HUES64 (cell line): ENCODE data around the gene MAST3.
"Not testable (repeated sequence)": the region's sequence is repeated elsewhere in the genome, so short reads cannot be mapped to it uniquely, and the experiment has no call there.

Source experiments
- H3K27ac ChIP-seq: 2 replicates; pipeline ENCODE4 v1.7.0; 2013; ENCODE audit warnings: low read depth, low read length, inconsistent platforms
- H3K27me3 ChIP-seq: 2 replicates; pipeline ENCODE4 v1.6.1; 2013; ENCODE audit warnings: mild to moderate bottlenecking, low read length; ENCODE audit not compliant: insufficient read depth
- H3K36me3 ChIP-seq: 2 replicates; pipeline ENCODE4 v1.6.1; 2013; ENCODE audit warnings: mild to moderate bottlenecking, low read length; ENCODE audit not compliant: insufficient read depth
- H3K4me1 ChIP-seq: 2 replicates; pipeline ENCODE4 v1.6.1; 2013; ENCODE audit warnings: mild to moderate bottlenecking, low read length, moderate library complexity; ENCODE audit not compliant: insufficient read depth
- H3K4me3 ChIP-seq: 2 replicates; pipeline ENCODE4 v1.5.1; 2013; ENCODE audit warnings: mild to moderate bottlenecking, low read length, moderate library complexity
- H3K9ac ChIP-seq: 2 replicates; pipeline ENCODE4 v1.6.1; 2013; ENCODE audit warnings: mild to moderate bottlenecking, low read depth, low read length
- H3K9me3 ChIP-seq: 2 replicates; pipeline ENCODE4 v1.6.1; 2013; ENCODE audit warnings: low read depth, low read length; ENCODE audit not compliant: insufficient read depth
- WGBS: fragments of 150-250, 120-280 bp; methylation state at CpG from one replicate; pipeline ENCODE4 v1.1.7; 2013; ENCODE audit warnings: missing lambda C conversion rate; 5-methylcytosine and 5-hydroxymethylcytosine counted together

The MAST3 gene

GRCh38 chr19:18089096-18089541 lies 8.5 kb upstream of the MAST3 start:
- not testable (repeated sequence) for H3K27me3 ChIP-seq, H3K4me3 ChIP-seq, H3K4me1 ChIP-seq, H3K36me3 ChIP-seq, H3K9me3 ChIP-seq, H3K27ac ChIP-seq, H3K9ac ChIP-seq
- WGBS, result 91% methylated on average over 11 of the region's 11 CpGs

- no peaks in the 10 kb centered on the region for H3K27me3 ChIP-seq
- H3K4me1 ChIP-seq, result no peaks in the 10 kb centered on the region
- 91% methylated on average over 5 of the region's 5 CpGs for WGBS
- no peaks in the 10 kb centered on the region for H3K36me3 ChIP-seq
- H3K4me3 ChIP-seq, result no peak overlapping the region
- no peak overlapping the region for H3K27ac ChIP-seq
- no peak overlapping the region for H3K9ac ChIP-seq
- H3K9me3 ChIP-seq, result no peaks in the 10 kb centered on the region
These were observed 7.9 kb upstream of the MAST3 start for GRCh38 chr19:18089726-18090125.

- WGBS, result 91% methylated on average over 12 of the region's 12 CpGs
- Histone ChIP-seq H3K9ac (no peak overlapping the region), H3K4me1 (no peaks in the 10 kb centered on the region), H3K4me3 (no peak overlapping the region), H3K9me3 (no peaks in the 10 kb centered on the region), H3K27me3 (no peaks in the 10 kb centered on the region), H3K36me3 (no peaks in the 10 kb centered on the region), H3K27ac (no peak overlapping the region)
These were observed 6.9 kb upstream of the MAST3 start for GRCh38 chr19:18090545-18091216.

- Histone ChIP-seq H3K27ac (no peak overlapping the region), H3K9me3 (no peaks in the 10 kb centered on the region), H3K9ac (no peak overlapping the region), H3K36me3 (no peaks in the 10 kb centered on the region), H3K27me3 (no peaks in the 10 kb centered on the region), H3K4me3 (no peak overlapping the region), H3K4me1 (no peaks in the 10 kb centered on the region)
- 83% methylated on average over 12 of the region's 12 CpGs for WGBS
These were observed 6.4 kb upstream of the MAST3 start for GRCh38 chr19:18091217-18091608.

- H3K9ac ChIP-seq, result no peak overlapping the region
- WGBS, result 81% methylated on average over 5 of the region's 6 CpGs
- peaks cover 5% of the 10 kb centered on the region; the same call in 1 of the 2 replicates for H3K4me1 ChIP-seq
- H3K9me3 ChIP-seq, result no peaks in the 10 kb centered on the region
- H3K4me3 ChIP-seq, result no peak overlapping the region
- H3K27ac ChIP-seq, result no peak overlapping the region
- H3K27me3 ChIP-seq, result peaks cover 9% of the 10 kb centered on the region
- H3K36me3 ChIP-seq, result no peaks in the 10 kb centered on the region
These were observed 4.0 kb upstream of the MAST3 start for GRCh38 chr19:18093439-18094161.

GRCh38 chr19:18096258-18096657 lies 1.3 kb upstream of the MAST3 start:
- H3K36me3 ChIP-seq, result no peaks in the 10 kb centered on the region
- H3K9me3 ChIP-seq, result no peaks in the 10 kb centered on the region
- H3K4me3 ChIP-seq, result no peak overlapping the region
- H3K27me3 ChIP-seq, result peaks cover 20% of the 10 kb centered on the region
- H3K27ac ChIP-seq, result no peak overlapping the region
- no peak overlapping the region for H3K9ac ChIP-seq
- H3K4me1 ChIP-seq, result peaks cover 8% of the 10 kb centered on the region
- WGBS, result 90% methylated on average over 2 of the region's 2 CpGs

GRCh38 chr19:18097993-18098890 lies 664 bp downstream of the MAST3 start:
- 48% methylated on average over 20 of the region's 22 CpGs for WGBS
- no peak overlapping the region for H3K27ac ChIP-seq
- H3K9me3 ChIP-seq, result no peaks in the 10 kb centered on the region
- 0 out of 2 replicates have a peak overlapping the region, but pooled peaks have one; percentile 21 for H3K9ac ChIP-seq
- peaks cover 20% of the 10 kb centered on the region for H3K27me3 ChIP-seq
- H3K4me3 ChIP-seq, result peak overlapping the region; percentile 58
- peaks cover 8% of the 10 kb centered on the region for H3K4me1 ChIP-seq
- no peaks in the 10 kb centered on the region for H3K36me3 ChIP-seq

GRCh38 chr19:18098891-18099622 lies 1.5 kb downstream of the MAST3 start:
- H3K4me1 ChIP-seq, result peaks cover 8% of the 10 kb centered on the region
- peak overlapping the region; percentile 38 for H3K4me3 ChIP-seq
- 17% methylated on average over 34 of the region's 34 CpGs for whole genome bisulfite sequencing
- no peaks in the 10 kb centered on the region for H3K36me3 ChIP-seq
- H3K27ac ChIP-seq, result no peak overlapping the region
- H3K9me3 ChIP-seq, result no peaks in the 10 kb centered on the region
- H3K9ac ChIP-seq, result no peak overlapping the region
- H3K27me3 ChIP-seq, result peaks cover 20% of the 10 kb centered on the region

GRCh38 chr19:18099623-18099995 lies 2.0 kb downstream of the MAST3 start:
- Histone ChIP-seq H3K4me3 (no peak overlapping the region), H3K9ac (no peak overlapping the region)
- WGBS, result 82% methylated on average over 8 of the region's 8 CpGs

GRCh38 chr19:18100710-18101109 lies 3.1 kb downstream of the MAST3 start:
- Histone ChIP-seq H3K9me3 (no peaks in the 10 kb centered on the region), H3K4me1 (peaks cover 8% of the 10 kb centered on the region), H3K27ac (no peak overlapping the region), H3K4me3 (peak overlapping the region; percentile 41), H3K27me3 (peaks cover 20% of the 10 kb centered on the region), H3K9ac (no peak overlapping the region), H3K36me3 (no peaks in the 10 kb centered on the region)
- WGBS, result 30% methylated on average over 18 of the region's 18 CpGs

More at GRCh38 chr19:18099623-18099995, 2.0 kb downstream of the MAST3 start:
- Histone ChIP-seq H3K9me3 (no peaks in the 10 kb centered on the region), H3K27ac (no peak overlapping the region), H3K36me3 (no peaks in the 10 kb centered on the region), H3K27me3 (peaks cover 20% of the 10 kb centered on the region), H3K4me1 (peaks cover 8% of the 10 kb centered on the region)
